PC-9 (cell line): ENCODE data around the gene TMEM150A.

Source experiments
- CTCF ChIP-seq: fragments of 200-600 bp; sonication (generic); conservative IDR thresholded peaks from 2 replicates; pipeline ENCODE4 v1.6.1; 2017; ENCODE audit warnings: mixed run types, antibody characterized with exemption, mild to moderate bottlenecking, moderate library complexity
- EZH2 ChIP-seq: fragments of 200-600 bp; sonication (generic); IDR thresholded peaks from 2 replicates; pipeline ENCODE4 v1.8.0; 2017; ENCODE audit warnings: antibody characterized with exemption, low read depth

- TF ChIP-seq CTCF (no peak), EZH2 (no peak)
These were observed 52.0 kb downstream of the TMEM150A start for GRCh38 chr2:85550486-85550885.
